WTC11 (cell line): ENCODE measurements around the gene YOD1.

Experiments
- CREM ChIP-seq: sonication (generic); formaldehyde crosslinking; IDR thresholded peaks from 2 replicates; pipeline ENCODE4 v1.8.1; 2022; ENCODE audit warnings: mild to moderate bottlenecking, missing genetic modification reagents, moderate library complexity
- CTCF ChIP-seq: fragments of 200-600 bp; IDR thresholded peaks from 2 replicates; pipeline ENCODE4 v1.8.0; 2022; ENCODE audit warnings: antibody characterized with exemption
- ELF4 ChIP-seq: sonication (generic); formaldehyde crosslinking; IDR thresholded peaks from 2 replicates; pipeline ENCODE4 v1.8.1; 2022; ENCODE audit warnings: low read depth, mild to moderate bottlenecking, moderate library complexity, missing genetic modification reagents
- ERG ChIP-seq: fragments of 250-450 bp; sonication (Bioruptor Pico); IDR thresholded peaks from 2 replicates; pipeline ENCODE4 v1.8.0; 2021; ENCODE audit warnings: mild to moderate bottlenecking
- MAX ChIP-seq: sonication (generic); formaldehyde crosslinking; IDR thresholded peaks from 2 replicates; pipeline ENCODE4 v1.8.0; 2022; ENCODE audit warnings: mild to moderate bottlenecking, missing genetic modification reagents
- NR3C1 ChIP-seq: sonication (generic); formaldehyde crosslinking; conservative IDR thresholded peaks from 2 replicates; pipeline ENCODE4 v1.8.1; 2023; ENCODE audit warnings: low read depth, mild to moderate bottlenecking, missing genetic modification reagents
- SP1 ChIP-seq: sonication (generic); formaldehyde crosslinking; conservative IDR thresholded peaks from 2 replicates; pipeline ENCODE4 v1.8.1; 2022; ENCODE audit warnings: missing genetic modification reagents
- STAT6 ChIP-seq: sonication (generic); formaldehyde crosslinking; conservative IDR thresholded peaks from 2 replicates; pipeline ENCODE4 v1.8.1; 2023; ENCODE audit warnings: mild to moderate bottlenecking, low read depth, missing genetic modification reagents, moderate library complexity
- ZNF138 ChIP-seq: sonication (generic); formaldehyde crosslinking; conservative IDR thresholded peaks from 2 replicates; pipeline ENCODE4 v1.8.1; 2022; ENCODE audit warnings: mild to moderate bottlenecking, moderate library complexity, missing genetic modification reagents
- ZNF532 ChIP-seq: fragments of 250-450 bp; sonication (Bioruptor Pico); IDR thresholded peaks from 2 replicates; pipeline ENCODE4 v1.9.0; 2021; ENCODE audit warnings: mild to moderate bottlenecking, borderline replicate concordance
- ZNF671 ChIP-seq: fragments of 250-450 bp; sonication (Bioruptor Pico); IDR thresholded peaks from 2 replicates; pipeline ENCODE4 v1.8.0; 2021; ENCODE audit warnings: mild to moderate bottlenecking

- TF ChIP-seq CTCF (no peak), ERG (CRISPR knock-in tag) (no peak), MAX (CRISPR knock-in tag) (no peak), CREM (CRISPR knock-in tag) (no peak), STAT6 (CRISPR knock-in tag) (no peak), ZNF138 (no peak), ZNF532 (CRISPR knock-in tag) (no peak), NR3C1 (no peak), ELF4 (CRISPR knock-in tag) (no peak), SP1 (CRISPR knock-in tag) (no peak), ZNF671 (CRISPR knock-in tag) (no peak)
These were observed 46.9 kb upstream of the YOD1 start for GRCh38 chr1:207097871-207098324.
